Stimulated activated CD8-positive, alpha-beta memory T cell treated with anti-CD3 and anti-CD28 coated beads, Interleukin-15, amount 100 ng/mL, for 24 hours (primary cell): ENCODE data around the gene PTPN14.

Source experiments
- DNase-seq: peaks from one replicate; pipeline ENCODE4 v3.0.0-alpha.2; 2020; ENCODE audit warnings: low read depth

PTPN14 gene

DNA sequence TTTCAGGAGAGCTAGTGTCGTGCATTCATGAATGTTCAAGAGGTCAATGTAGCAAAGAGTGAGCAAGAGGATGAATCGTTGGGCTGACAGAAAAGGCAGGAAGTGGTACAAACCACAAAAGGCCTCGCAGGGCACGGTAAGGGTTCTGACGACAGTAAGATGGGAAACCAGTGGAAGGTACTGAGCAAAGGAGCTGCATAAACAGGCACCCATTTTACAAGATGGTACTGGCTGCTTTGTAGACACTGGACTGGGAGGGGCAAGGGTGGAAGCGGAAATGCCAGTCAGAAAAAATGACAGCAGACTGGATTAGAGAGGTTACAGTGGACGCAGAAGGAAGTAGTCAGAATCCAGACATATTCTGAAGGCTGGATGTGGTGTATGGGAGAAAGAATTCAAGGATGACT is 123.5 kb downstream of the PTPN14 start:
- peak; percentile 3 for DNase-seq

DNA sequence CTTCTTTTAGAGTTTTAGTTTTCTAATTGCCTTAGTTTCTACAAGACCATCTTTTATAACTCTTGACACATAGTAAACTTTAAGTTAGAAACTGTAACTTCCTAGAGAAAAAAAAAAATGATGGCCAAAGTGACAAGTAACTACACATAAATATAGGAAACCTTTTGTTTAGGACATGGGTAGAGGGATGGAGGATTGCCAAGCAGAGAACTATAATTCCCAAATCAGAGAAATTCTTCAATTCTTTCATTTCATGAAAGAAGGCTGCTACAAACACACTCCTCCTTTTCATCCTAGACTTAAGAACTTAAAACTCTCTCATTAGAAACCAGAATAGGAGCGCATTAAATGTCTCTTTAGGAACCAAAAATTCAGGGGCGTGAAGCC is 125.0 kb downstream of the PTPN14 start:
- no peak for DNase-seq

DNA sequence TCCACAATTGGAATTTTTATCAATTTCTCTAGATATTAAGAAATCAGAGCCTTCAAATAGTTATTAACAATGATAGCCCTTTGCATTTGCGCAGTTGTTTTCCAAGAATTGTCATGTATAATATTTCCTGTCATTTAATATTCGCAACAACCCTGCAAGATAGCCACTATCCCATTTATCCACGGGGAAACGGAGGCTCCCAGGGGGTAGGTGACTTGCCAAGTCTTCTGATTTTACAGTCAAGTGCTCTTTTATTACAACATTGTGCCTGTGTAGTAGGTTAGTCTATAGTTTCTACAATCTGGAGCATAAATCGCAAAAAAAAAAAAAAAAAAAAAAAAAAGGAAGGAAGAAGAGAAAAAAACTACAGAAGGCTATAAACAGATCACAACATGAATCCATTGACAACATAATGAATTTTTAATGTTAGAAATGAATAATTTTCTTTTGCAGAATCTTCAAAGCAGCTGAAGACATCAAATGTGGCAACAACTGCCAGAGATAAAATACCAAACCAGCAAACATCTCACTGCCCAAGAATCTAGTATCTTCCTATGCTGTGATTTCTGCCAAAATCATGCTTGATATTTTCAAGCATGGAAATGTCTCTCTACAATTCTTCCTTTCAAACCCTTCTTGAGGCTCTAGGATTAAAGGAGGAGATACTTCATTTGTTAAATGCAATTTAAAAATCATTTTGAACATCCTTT is 125.5 kb downstream of the PTPN14 start:
- DNase-seq: no peak

DNA sequence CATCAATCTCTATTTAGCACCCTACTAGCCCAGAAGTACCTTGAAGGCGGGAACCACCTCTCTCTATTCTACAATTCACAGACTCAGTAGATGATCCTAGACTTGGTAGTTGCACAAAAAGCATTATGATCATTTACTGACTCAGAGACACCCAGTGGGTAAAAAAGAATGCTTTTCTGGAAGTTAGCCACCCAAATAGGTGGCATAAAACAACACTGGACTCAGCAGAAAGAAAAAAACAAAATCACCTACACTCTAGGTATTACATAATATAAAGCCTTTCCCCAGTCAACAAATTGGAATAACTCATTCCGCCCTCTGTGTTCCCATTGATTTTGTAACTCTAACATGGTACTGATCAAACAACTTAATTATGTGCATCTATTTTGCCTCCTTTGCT is 126.3 kb downstream of the PTPN14 start:
- DNase-seq: no peak

DNA sequence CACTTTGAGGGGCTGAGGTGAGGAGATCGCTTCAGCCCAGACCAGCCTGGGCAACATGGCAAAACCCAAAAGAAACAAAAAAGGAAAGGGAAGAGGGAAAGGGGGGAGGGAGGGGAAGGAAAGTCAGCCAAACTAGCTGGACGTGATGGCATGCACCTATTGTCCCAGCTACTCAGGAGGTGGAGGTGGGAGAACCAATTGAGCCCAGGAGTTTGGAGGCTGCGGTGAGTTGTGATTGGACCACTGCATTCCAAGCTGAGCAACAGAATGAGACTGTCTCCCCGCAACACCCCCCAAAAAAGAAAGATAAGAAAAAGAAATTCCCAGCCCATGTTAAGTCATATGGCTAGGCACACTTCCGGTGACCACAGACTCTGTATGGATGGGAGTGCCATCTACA is 128.4 kb downstream of the PTPN14 start:
- no peak for DNase-seq

DNA sequence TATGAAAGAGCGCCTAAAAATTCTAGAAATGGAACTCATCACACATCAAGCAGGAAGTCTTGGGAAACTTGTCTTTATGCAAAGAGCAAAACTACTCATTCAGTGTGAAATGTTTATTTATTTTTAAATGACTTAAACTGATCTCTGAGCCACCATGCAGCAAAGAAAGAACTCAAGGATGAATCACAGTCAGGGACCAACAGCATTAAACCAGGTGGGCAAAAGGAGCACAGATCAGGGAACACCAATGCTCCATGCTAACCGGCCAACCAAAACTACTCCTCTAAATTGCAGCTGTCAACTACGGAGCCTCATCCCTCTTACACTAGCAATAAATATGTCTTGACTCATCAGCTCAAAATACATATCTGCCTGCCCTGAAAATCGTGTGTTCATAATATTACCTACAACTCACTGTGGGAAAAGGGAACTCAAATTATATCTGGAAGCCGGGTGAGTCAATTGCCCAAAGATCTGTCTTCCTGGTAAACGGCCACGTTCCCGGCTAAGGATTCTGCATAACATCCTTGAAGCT is 129.2 kb downstream of the PTPN14 start:
- DNase-seq: no peak

DNA sequence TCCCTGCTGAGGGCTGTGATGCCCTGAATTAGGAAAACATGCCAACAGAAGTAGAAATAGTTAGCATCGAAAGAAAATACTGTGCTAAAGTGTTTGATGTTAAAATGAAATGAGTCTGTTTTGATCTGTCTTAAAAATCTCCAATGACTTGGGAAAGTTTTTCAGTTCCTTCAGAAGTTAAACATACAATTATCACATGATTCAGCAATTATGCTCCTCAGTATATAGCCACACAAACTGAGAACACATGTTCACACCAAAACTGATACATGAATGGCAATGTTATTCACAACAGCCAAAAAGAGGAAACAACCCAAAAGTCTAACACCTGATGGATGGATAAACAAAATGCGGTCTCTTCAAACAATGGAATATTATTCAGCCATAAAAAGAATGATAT is 130.6 kb downstream of the PTPN14 start:
- no peak for DNase-seq

DNA sequence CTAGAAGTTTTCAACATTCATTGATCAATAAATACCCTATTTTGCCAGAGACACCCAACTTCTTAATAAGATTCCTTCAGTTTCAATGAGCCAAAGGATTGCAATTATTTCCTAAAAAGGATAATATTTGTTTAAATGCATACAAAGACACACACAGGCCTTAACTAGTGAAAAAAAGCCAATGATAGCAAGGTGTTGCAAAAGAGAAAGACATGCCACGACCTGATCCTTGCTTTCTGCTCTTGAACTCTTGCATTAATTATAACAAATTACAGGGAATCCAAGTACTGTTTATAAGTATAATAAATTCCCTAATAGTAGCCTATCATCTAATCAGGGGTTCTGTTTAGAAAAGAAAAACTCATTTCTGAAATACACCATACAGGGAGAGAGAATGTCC is 131.1 kb downstream of the PTPN14 start:
- no peak for DNase-seq

DNA sequence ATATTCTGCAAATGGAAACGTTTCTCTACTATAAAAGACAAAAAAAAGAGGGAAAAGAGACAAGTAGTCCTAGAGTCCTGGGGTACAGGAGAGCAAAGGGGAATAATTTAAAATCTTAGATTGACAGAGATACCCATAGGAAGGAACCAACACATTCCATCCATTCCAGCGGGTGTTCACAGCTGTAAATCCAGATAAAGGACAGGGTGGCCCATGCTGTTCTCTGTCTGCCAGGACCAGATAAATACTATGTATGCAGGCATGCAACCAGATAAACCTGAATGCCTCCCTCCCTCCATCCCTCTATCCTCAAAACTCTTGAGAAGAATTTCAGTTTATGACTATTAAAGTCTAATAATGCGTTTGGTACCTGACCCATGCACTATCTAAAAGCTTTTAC is 131.8 kb downstream of the PTPN14 start:
- DNase-seq: no peak

DNA sequence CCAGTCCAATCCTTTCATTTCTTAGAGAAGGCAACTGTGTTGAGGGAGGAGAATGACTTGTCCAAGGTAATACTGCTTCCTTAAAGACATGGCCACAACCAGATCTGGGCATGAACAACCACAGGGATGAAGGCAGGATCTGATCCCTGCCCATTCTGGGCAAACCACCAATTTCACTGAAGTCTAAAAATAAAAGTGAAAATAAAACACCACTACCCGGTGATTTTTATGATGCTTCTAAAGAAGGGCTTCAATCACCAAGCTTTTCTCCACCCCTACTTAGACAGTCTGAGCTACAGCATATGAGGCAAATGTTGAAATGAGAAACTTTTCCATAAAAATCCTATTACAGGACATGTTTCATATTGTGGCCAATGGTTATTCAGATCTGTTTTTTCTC is 133.0 kb downstream of the PTPN14 start:
- DNase-seq: no peak

DNA sequence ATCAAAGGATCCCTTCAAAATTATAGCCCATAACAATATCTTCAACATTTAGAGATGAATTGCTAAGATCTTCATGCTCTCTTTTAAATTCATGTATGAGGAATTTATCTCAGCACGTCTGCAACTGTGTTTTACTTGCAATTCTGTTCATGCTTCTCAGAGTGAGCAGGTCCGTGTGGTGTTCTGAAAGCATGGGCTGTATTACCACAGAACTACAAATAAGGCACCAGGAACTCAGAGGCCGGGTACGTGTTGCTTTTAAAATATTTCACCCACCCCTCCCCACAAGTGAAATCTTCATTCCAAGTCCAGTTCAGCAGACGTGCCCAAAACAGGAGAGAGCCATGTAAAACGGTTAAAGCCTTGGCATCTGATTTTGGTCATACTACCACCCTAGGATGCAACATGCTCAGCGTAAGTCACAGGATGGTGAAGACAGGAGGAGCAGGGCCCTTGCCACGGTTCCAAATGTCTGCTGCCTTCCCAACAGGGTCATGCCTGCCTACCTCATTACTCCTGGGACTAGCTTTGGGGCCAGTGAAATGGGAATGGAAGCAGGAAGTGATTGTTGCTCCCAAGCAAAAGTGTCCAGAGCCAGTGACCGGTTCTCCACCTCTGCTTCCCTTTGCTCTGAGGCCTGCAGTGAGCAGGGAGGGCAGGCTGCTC is 133.7 kb downstream of the PTPN14 start:
- DNase-seq: no peak

DNA sequence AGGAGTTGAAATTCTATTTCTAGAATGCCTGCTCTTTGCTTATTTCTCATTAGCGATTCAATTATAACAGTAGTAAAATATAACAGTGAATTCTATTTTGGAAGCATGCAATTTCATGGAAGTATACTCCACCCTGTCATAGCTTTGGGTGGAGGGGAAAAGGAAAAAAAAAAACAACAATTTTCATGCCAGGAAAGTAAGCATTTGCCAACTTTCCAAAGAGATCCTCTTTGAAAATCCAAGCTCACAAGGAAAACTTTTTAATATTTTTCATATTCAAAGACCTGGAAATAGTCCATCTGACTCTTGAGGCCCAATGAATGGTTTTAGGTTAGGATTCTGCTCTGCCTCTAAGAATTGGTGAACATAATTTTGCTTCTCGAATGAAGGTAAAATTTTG is 134.5 kb downstream of the PTPN14 start:
- no peak for DNase-seq

DNA sequence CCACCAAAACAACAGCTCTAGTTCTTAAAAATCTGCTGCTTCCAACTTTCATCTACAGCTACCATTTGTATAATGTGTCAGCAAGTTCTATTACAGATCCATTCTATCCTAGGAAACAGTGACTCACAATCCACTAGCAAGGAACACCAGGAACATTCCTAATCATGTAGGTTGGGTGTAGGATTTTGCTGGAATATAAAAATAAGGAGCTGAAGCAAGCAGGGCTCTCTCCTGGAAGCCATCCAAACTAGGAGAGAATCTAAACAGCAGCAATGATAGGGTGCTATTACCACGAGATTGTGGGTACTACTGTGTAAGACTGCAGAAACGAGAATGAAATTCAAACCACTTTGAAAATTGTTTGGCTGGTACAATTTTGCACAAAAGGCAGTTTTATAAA is 135.0 kb downstream of the PTPN14 start:
- DNase-seq: no peak

DNA sequence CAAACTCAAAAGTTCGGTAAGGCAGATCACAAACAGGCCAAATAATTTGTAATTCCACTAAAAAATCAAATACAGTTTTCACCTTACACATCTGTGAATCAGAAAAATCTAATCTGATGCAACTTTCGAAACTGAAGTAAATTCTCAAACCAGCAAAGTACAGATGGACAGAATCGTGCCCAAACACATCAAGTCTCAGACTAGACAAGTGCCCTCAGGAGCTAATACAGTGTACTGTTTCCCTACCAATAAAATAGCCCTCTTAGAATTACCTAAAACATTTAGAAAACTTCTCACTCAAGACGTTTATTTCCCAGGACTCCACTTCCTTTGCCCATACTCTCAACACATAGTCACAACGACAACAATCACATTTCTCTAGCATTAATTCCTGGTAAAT is 136.3 kb downstream of the PTPN14 start:
- DNase-seq: no peak

DNA sequence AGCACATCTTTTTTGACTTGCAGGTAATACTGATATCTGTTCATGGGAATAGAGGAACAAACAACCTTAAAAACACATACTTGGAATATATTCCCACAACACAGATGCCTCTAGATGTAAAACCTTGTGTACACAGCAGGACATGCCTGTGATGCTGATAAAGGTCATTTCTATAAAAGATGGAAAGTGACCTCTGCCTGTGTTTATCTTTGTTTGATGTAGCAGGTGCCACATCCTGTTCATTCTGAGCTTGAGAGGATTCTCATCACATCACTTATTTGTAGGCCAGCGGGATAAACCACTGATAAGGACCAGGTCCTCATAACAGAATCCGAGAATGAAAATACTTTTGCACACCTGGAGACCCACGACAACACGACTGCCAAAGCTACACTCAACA is 136.7 kb downstream of the PTPN14 start:
- no peak for DNase-seq

DNA sequence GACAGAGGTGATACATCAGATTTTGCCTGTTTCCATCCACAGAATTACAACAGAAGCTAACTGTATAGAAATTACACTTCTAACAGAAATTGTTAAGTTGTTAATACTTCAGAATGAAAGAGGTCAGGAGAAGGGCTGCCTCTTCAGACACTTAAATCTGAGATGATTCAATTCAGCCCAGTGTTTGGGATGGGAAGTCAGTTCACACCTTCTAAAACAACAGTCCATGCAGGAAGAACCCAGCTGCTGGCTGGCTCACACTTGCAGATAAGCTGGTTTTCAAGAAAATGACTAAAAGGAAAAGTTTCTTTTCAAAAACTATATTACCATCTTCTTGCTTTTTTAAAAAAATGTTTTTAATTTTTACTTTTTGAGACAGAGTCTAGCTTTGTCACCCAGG is 138.1 kb downstream of the PTPN14 start:
- no peak for DNase-seq

DNA sequence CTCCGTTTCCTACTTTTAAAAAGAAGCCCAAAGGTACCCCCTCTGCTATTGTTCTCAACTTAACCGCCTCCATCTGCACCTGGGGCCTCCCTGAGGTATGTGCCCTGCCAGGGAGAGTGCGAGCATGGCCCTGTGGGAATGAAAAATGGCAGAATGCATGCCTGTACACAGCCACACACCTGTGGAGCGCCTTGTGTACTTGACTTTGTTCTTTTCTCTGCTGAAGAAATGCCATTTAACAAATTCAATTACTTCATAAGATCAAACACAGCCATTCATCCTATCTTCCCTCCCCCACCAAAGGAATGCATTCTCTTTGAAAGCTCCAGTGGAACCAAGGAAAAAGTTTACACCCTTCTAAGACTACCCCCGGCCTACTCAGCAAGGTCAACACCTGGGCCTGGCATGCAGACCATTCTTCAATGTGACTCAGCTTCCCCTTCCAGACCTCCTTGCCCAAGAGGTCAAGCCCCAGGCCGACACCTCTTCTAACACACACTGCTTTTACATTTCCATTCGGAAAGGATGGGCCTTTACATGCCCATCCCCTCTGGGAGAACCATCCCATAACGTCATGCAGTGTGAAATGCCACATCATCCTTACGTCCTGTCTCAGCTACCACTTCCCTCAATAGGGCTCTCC is 146.7 kb downstream of the PTPN14 start:
- DNase-seq: no peak

DNA sequence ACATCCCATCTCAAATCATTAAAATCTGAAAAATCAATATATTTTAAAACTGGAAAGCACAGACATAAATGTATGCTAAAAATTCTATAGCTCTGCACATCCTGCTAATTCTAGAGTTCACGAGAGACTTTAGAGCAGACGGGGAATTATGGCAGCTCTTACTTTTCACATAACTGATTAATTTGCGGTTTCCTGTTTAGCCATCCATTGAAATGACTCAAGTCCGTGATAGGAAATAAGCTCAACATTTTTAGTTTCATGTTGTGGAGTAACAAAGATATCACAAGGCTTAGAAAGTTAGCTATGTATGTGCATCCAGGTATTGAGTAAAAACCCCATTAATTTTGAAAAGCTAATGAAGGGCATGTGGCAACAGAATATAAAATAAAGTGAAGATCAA is 147.2 kb downstream of the PTPN14 start:
- DNase-seq: no peak

DNA sequence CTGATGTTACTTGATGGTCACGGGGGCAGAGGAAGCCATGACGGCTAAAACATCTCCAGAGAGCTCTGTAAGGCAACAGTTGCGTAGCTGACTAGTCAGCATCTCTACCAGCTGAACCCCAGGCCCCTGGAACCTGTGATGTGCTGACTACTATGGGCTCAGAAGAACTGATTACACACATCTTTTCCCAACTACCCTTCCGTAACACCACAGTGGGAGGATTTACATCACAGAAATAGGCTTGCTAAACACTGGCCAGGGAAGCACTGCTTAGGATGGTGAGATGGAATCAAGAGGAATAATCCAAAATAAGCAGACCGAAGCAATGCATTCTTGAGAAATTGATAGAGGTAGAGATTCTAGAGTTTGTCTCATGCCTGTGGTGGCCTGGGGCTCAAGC is 148.0 kb downstream of the PTPN14 start:
- DNase-seq: no peak

DNA sequence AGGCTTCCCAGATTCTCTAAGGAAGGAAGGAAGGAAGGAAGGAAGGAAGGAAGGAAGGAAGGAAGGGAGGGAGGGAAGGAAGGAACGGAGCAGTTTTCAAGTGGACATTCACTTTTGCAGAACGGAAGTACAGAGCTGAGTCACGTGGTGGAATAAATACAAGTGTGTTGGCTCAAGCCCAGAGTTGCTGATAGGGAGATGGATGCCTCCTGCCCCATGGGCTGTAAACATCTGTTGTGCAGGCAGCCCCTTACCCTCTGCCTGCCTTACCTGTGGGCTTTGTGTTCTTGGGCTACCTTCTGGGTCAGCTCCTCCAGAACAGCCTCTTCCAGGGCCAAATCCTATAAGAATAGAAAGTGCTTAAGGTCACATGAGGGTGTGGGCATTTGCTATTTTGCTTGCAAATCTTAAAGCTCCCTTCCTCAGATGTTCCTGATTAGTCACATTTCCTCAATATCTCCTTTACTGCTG is 148.8 kb downstream of the PTPN14 start:
- no peak for DNase-seq

DNA sequence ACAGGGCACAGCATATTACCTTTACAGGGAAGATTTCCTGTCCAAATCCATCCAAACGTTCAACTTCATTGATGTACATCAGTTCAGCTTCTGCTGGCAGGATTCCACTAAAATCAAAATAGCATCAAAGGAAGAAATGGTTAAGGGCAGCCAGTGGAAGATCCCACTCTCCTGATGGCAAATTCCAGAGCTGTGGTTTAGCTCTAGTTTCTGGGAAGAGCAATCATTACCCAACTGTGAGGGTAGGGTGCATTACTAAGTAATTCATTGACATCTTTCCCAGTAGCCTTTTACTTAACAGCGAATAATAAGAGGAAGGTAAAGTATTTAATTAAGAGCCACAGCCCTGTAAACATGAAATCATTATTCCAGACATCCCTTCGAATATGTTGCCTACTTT is 149.7 kb downstream of the PTPN14 start:
- no peak for DNase-seq

DNA sequence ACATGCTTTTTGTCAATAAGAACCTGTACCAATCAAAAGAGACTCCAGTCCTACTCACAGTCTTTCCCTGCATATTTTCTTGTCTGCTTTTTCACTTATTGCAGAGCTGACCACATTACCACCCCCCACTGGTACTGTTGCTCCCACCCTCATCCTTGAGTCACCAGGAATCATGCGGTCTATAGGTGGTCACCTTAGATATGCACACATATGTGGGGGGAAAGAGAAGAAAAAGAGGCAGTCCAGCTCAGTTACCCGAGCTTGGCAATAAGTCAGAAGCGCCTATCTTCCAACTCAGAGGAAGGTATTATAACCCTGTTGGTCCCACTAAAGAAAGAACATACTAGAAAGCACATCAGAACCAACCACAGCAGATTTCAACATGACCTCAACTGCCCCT is 151.3 kb downstream of the PTPN14 start:
- no peak for DNase-seq

DNA sequence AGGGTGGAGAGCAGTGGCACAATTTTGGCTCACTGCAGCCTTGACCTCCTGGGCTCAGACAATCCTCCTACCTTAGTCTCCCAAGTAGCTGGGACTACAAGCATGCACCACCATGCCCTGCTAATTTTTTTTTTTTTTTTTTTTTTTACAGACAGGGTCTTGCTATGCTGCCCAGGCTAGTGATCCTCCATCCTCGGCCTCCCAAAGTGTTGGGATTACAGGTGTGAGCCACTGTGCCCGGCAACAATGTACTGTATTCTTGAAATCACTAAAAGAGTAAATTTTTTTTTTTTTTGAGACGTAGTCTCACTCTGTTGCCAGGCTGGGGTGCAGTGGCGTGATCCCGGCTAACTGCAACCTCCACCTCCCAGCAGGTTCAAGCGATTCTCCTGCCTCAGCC is 152.9 kb downstream of the PTPN14 start:
- no peak for DNase-seq
